A673 (cell line): Measurements from ENCODE around the gene ANP32A. TPM values are rescaled to one million over a fixed set of nuclear protein-coding genes. Genes with fewer than 3 reads are reported as not detected.

Experiments
- BruUV-seq: library from RNA; stranded (reverse); fragments of 400-500 nt; replicated peaks from 2 replicates; lab custom pipeline; 2021; lab: Mats Ljungman, UMichigan
- CTCF ChIA-PET: fragments of 300-600 bp; sonication (Branson Sonifier 250); formaldehyde crosslinking; loops from one replicate; lab custom pipeline; 2022; ENCODE audit warnings: antibody characterized with exemption; lab: Charles Lee
- POLR2A ChIA-PET: fragments of 300-600 bp; sonication (Branson Sonifier 250); formaldehyde crosslinking; loops from one replicate; lab custom pipeline; 2022; ENCODE audit warnings: antibody characterized with exemption; ENCODE audit not compliant: low non-redundant PET; lab: Charles Lee
- DNase-seq: peaks from one replicate; pipeline ENCODE4 v3.0.0-alpha.2; 2015; ENCODE audit warnings: low spot score
- H3K27ac ChIP-seq: fragments of 200-600 bp; sonication (generic); 2 replicates; pipeline ENCODE4 v1.5.1; 2016; ENCODE audit warnings: mixed run types, low read depth, mild to moderate bottlenecking, mixed read lengths, antibody characterized with exemption, low read length; ENCODE audit not compliant: poor library complexity, severe bottlenecking
- H3K27me3 ChIP-seq: fragments of 200-600 bp; sonication (generic); replicated peaks from 2 replicates; pipeline ENCODE4 v1.6.1; 2017; ENCODE audit warnings: mixed run types, low read depth, mild to moderate bottlenecking, mixed read lengths, antibody characterized with exemption, low read length; ENCODE audit not compliant: insufficient read depth, poor library complexity
- H3K36me3 ChIP-seq: fragments of 200-600 bp; sonication (generic); 2 replicates; pipeline ENCODE4 v1.6.1; 2016; ENCODE audit warnings: mixed run types, mild to moderate bottlenecking, mixed read lengths, antibody characterized with exemption, low read length; ENCODE audit not compliant: insufficient read depth, poor library complexity, severe bottlenecking
- H3K4me1 ChIP-seq: fragments of 200-600 bp; sonication (generic); 2 replicates; pipeline ENCODE4 v1.6.1; 2017; ENCODE audit warnings: mixed run types, mild to moderate bottlenecking, mixed read lengths, antibody characterized with exemption, low read length; ENCODE audit not compliant: insufficient read depth, poor library complexity, severe bottlenecking
- H3K4me3 ChIP-seq: fragments of 200-600 bp; sonication (generic); 2 replicates; pipeline ENCODE4 v1.5.1; 2016; ENCODE audit warnings: low read depth, mixed run types, mild to moderate bottlenecking, mixed read lengths, low read length; ENCODE audit not compliant: poor library complexity, severe bottlenecking
- H3K9me3 ChIP-seq: fragments of 200-600 bp; sonication (generic); 2 replicates; pipeline ENCODE4 v1.6.1; 2016; ENCODE audit warnings: mixed run types, low read depth, mild to moderate bottlenecking, mixed read lengths, antibody characterized with exemption, low read length; ENCODE audit not compliant: poor library complexity, severe bottlenecking
- CTCF ChIP-seq: fragments of 300-800, 200-600 bp; sonication (generic); conservative IDR thresholded peaks from 2 replicates; pipeline ENCODE4 v1.5.1; 2017; ENCODE audit warnings: low read depth, mild to moderate bottlenecking, antibody characterized with exemption, low read length, moderate library complexity, mixed read lengths
- EZH2 ChIP-seq: fragments of 200-600 bp; sonication (generic); IDR thresholded peaks from 2 replicates; pipeline ENCODE4 v1.6.1; 2017; ENCODE audit warnings: borderline replicate concordance, low read depth, mild to moderate bottlenecking, mixed read lengths, antibody characterized with exemption, low read length; ENCODE audit not compliant: poor library complexity, severe bottlenecking
- intact Hi-C: fragments of 100-400 bp; cut with micrococcal nuclease; formaldehyde crosslinking; loops from one replicate; pipeline ENCODE4 v1.10.0; 2022; ENCODE audit not compliant: unreplicated experiment
- total RNA-seq: library from RNA; stranded (reverse); gene quantifications from 2 replicates; pipeline ENCODE4 v1.2.3, GENCODE V29; 2021

Gene ANP32A
- total RNA-seq, 1 experiment from 2014 or later, result 331 TPM

DNA sequence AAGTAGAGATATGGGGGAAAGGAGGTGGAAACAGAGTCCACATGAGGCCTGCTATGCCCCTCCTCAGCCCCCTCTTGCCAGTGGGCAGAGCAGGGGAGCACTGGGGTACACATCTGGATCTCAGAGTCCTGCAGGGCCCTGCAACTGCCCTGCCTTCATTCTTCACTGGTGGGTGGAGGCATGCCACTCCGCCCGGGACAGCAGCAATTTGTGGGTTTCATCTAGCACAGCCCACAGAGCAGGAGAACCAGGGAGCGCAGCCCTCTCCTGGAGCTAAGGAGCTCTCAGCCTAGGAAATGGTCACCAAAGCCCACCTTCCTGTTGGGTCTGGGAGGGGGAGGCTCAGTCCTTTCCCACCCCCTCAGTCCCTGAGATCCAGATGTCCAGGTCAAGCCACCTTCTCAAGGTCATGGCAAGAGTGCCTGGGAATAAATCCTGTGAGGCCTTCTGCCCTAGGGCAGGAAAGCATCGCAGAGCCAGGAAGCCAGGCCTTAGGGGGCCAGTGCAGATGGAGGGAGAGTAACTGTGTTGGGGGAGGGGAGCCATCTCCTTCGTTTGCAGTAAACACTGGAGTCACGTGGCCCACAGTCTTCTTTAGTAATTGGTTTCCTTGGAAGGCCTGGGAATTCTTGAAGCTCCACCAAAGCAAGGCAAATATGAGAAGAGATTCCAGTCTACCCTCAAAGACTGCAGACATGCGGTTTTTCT lies 31.0 kb downstream of the ANP32A start:
- Histone ChIP-seq H3K36me3 (peaks cover 24% of the 10 kb centered on the region), H3K4me1 (peaks cover 40% of the 10 kb centered on the region), H3K27ac (peak overlapping the region; percentile 65), H3K9me3 (no peaks in the 10 kb centered on the region), H3K27me3 (no peaks in the 10 kb centered on the region), H3K4me3 (no peak overlapping the region)
- TF ChIP-seq CTCF, result no peak
- TF ChIP-seq EZH2, result no peak
- intact Hi-C loops, result no loop called here
- CTCF ChIA-PET, result no interaction called here
- POLR2A ChIA-PET, result no interaction called here
- no TSS peak for BruUV-seq
- DNase-seq, result peak; percentile 60

DNA sequence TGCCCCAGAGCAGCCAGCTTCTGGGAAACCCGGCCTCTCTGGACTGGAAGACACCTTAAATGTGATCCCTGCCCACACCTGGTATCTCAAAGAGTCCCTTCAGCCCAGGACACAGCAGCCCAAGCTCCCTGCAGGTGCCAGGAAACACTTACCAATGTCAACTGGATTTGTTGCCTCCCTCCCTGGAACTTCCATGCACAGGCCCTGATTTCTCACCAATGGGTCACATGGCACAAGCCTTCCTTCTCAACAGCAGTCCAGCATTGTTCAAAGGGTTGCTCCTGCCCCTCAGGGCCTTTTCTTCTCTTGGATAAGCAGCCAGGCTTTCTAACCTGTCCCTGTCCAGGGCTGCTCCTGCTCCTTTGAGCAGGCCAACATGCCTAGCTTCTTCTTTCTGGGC lies 31.6 kb downstream of the ANP32A start:
- H3K27ac ChIP-seq, result peak overlapping the region; percentile 44

GRCh38 chr15:68788264-68788624 lies 32.5 kb downstream of the ANP32A start:
- H3K4me3 ChIP-seq, result no peak overlapping the region
- intact Hi-C loops, result no loop called here
- CTCF ChIA-PET, result no interaction called here
- H3K36me3 ChIP-seq, result peaks cover 38% of the 10 kb centered on the region
- BruUV-seq, result no TSS peak
- TF ChIP-seq EZH2 (no peak), CTCF (no peak)
- POLR2A ChIA-PET, result no interaction called here
- peaks cover 35% of the 10 kb centered on the region for H3K4me1 ChIP-seq
- H3K27me3 ChIP-seq, result no peaks in the 10 kb centered on the region
- no peak overlapping the region for H3K27ac ChIP-seq
- no peaks in the 10 kb centered on the region for H3K9me3 ChIP-seq
- no peak for DNase-seq

More for the DNA sequence above, 31.6 kb downstream of the ANP32A start:
- Histone ChIP-seq H3K9me3 (no peaks in the 10 kb centered on the region), H3K4me1 (peaks cover 34% of the 10 kb centered on the region), H3K4me3 (no peak overlapping the region), H3K36me3 (peaks cover 29% of the 10 kb centered on the region), H3K27me3 (no peaks in the 10 kb centered on the region)
- no peak for TF ChIP-seq CTCF
- no peak for TF ChIP-seq EZH2
- BruUV-seq, result no TSS peak
- ChIA-PET POLR2A (no interaction called here), CTCF (no interaction called here)
- intact Hi-C loops, result no loop called here
- DNase-seq, result no peak
